Endothelial cell of umbilical vein (primary cell): Measurements from ENCODE around the gene CIAO3. TPM values are rescaled to one million over a fixed set of nuclear protein-coding genes. Genes with fewer than 3 reads are reported as not detected.

Experiments used
- BruUV-seq: library from RNA; stranded (reverse); fragments of 400-500 nt; replicated peaks from 2 replicates; lab custom pipeline; 2021; lab: Mats Ljungman, UMichigan
- CTCF ChIA-PET: fragments of 300-600, 350-600 bp; sonication (Branson Sonifier 250); formaldehyde crosslinking; loops from one replicate; lab custom pipeline; 2021; ENCODE audit warnings: antibody characterized with exemption, inconsistent platforms; lab: Charles Lee
- POLR2A ChIA-PET: fragments of 300-600, 350-600 bp; sonication (Branson Sonifier 250); formaldehyde crosslinking; loops from one replicate; lab custom pipeline; 2021; ENCODE audit warnings: antibody characterized with exemption, inconsistent platforms; lab: Charles Lee
- DNase-seq: peaks from one replicate; pipeline ENCODE4 v3.0.0-alpha.2; 2011; ENCODE audit warnings: low read depth, low spot score
- FAIRE-seq: peaks from 2 replicates; lab custom pipeline; 2011; peaks lifted over from hg19 to GRCh38; lab: Jason Lieb, UNC
- H2AFZ ChIP-seq: 2 replicates; pipeline ENCODE4 v1.6.0; 2012; ENCODE audit warnings: low read depth, low read length, control low read depth, inconsistent platforms
- H3K27ac ChIP-seq: 2 replicates; pipeline ENCODE4 v1.5.1; 2011; ENCODE audit warnings: low read depth, mild to moderate bottlenecking, control low read depth, low read length, moderate library complexity; ENCODE audit not compliant: insufficient read depth
- H3K27me3 ChIP-seq, 2 experiments: 2 replicates each; pipeline versions ENCODE4 v1.6.0 to v1.6.1; 2011; ENCODE audit warnings: low read length in 2 of 2, mixed read lengths in 1 of 2; ENCODE audit not compliant: control insufficient read depth in 2 of 2, insufficient read depth in 2 of 2
- H3K36me3 ChIP-seq, 2 experiments: 2 replicates in 1 of 2; 3 replicates in 1 of 2; pipeline ENCODE4 v1.5.1; 2011; ENCODE audit warnings: low read length in 2 of 2, mild to moderate bottlenecking in 1 of 2, moderate library complexity in 1 of 2; ENCODE audit not compliant: control insufficient read depth in 2 of 2, insufficient read depth in 2 of 2; ENCODE audit errors: extremely low read depth in 1 of 2
- H3K4me1 ChIP-seq: 3 replicates; pipeline ENCODE4 v1.5.1; 2011; ENCODE audit warnings: mild to moderate bottlenecking, low read length; ENCODE audit not compliant: control insufficient read depth, insufficient read depth; ENCODE audit errors: extremely low read depth
- H3K4me2 ChIP-seq: 2 replicates; pipeline ENCODE4 v1.6.1; 2011; ENCODE audit warnings: low read length, control low read depth, mixed read lengths; ENCODE audit not compliant: insufficient read depth
- H3K4me3 ChIP-seq, 3 experiments: fragments of 200-600 bp in 1 of 3; sonication (generic), shearing (Covaris generic) in 1 of 3; replicated peaks in 1 of 3; 2 replicates each; pipeline ENCODE4 v1.5.1; 2011 to 2016; ENCODE audit warnings: control low read depth in 3 of 3, low read length in 3 of 3, mild to moderate bottlenecking in 2 of 3, inconsistent platforms in 1 of 3, low read depth in 1 of 3, moderate library complexity in 1 of 3; ENCODE audit not compliant: insufficient read depth in 1 of 3
- H3K79me2 ChIP-seq: 2 replicates; pipeline ENCODE4 v1.6.0; 2012; ENCODE audit warnings: low read length, inconsistent platforms; ENCODE audit not compliant: control insufficient read depth, insufficient read depth
- H3K9ac ChIP-seq: replicated peaks from 2 replicates; pipeline ENCODE3; 2011; ENCODE audit warnings: low read length, control low read depth; ENCODE audit not compliant: insufficient read depth; ENCODE audit errors: extremely low read depth
- H3K9me1 ChIP-seq: replicated peaks from 3 replicates; pipeline ENCODE4 v1.6.0; 2011; ENCODE audit warnings: mild to moderate bottlenecking, low read length; ENCODE audit not compliant: control insufficient read depth, insufficient read depth; ENCODE audit errors: extremely low read depth
- H3K9me3 ChIP-seq: replicated peaks from 2 replicates; pipeline ENCODE4 v1.5.1; 2012; ENCODE audit warnings: low read length, inconsistent platforms; ENCODE audit not compliant: control insufficient read depth, insufficient read depth
- H4K20me1 ChIP-seq: replicated peaks from 2 replicates; pipeline ENCODE3; 2011; ENCODE audit warnings: mild to moderate bottlenecking, low read length; ENCODE audit not compliant: control insufficient read depth, insufficient read depth; ENCODE audit errors: extremely low read depth
- EZH2 ChIP-seq: IDR thresholded peaks from 2 replicates; pipeline ENCODE4 v1.6.1; 2012; ENCODE audit warnings: borderline replicate concordance, low read depth, mild to moderate bottlenecking, moderate library complexity, low read length, inconsistent platforms; ENCODE audit not compliant: severe bottlenecking
- JUN ChIP-seq: IDR thresholded peaks from 2 replicates; pipeline ENCODE4 v1.6.1; 2011; ENCODE audit warnings: borderline replicate concordance, low read depth; ENCODE audit not compliant: insufficient read length, insufficient read depth
- MYC ChIP-seq: IDR thresholded peaks from one replicate; pipeline ENCODE4 v1.6.1; 2011; ENCODE audit warnings: mild to moderate bottlenecking, low read depth, low read length
- POLR2A ChIP-seq: IDR thresholded peaks from 2 replicates; pipeline ENCODE4 v1.6.1; 2012; ENCODE audit warnings: low read depth, mild to moderate bottlenecking, control low read depth, low read length
- dilution Hi-C: fragments of 300-500 bp; cut with MboI; formaldehyde crosslinking; loops from one replicate; pipeline ENCODE4 v1.15.0; 2019; ENCODE audit warnings: low sequenced_read_pairs; ENCODE audit not compliant: extremely low pct_ligation_motif_present
- intact Hi-C: fragments of 100-400 bp; cut with micrococcal nuclease; formaldehyde crosslinking; loops from one replicate; pipeline ENCODE4 v1.10.0; 2022
- polyA plus RNA-seq, 4 experiments: library from polyadenylated mRNA; depleted of rRNA in 3 of 4; stranded (reverse) in 3 of 4; unstranded in 1 of 4; fragments of >200 nt; gene quantifications; 2 replicates each; pipeline versions ENCODE4 v1.2.1 to v1.2.3, GENCODE V29; 2011 to 2012; ENCODE audit warnings: missing spikeins in 1 of 4
- total RNA-seq: library from RNA; stranded (reverse); gene quantifications from 2 replicates; pipeline ENCODE4 v1.2.3, GENCODE V29; 2021
- TF ChIP-seq, protein P1 (sequence below), 2 donors: IDR thresholded peaks; 1 replicate in 1 of 2; 2 replicates in 1 of 2; pipeline ENCODE4 v1.5.1; 2011; ENCODE audit warnings: low read length in 2 of 2, mild to moderate bottlenecking in 2 of 2, moderate library complexity in 2 of 2, control low read depth in 1 of 2, inconsistent platforms in 1 of 2, low read depth in 1 of 2; ENCODE audit not compliant: insufficient read depth in 1 of 2; ENCODE audit errors: extremely low read depth in 1 of 2

CIAO3 gene
- total and polyA plus RNA-seq, 2 donors (not counting 3 experiments of a cell fraction or from before 2014, with no cell fraction given) = 23.1 to 33.8 TPM

- no peak overlapping the region for H3K27ac ChIP-seq
- H2AFZ ChIP-seq = no peak overlapping the region
- dilution Hi-C loops (no loop called here), intact Hi-C loops (no loop called here)
- no TSS peak for BruUV-seq
- H3K4me2 ChIP-seq = no peak overlapping the region
- H3K9ac ChIP-seq = no peak overlapping the region
- no peak overlapping the region for H3K4me3 ChIP-seq
- no peaks in the 10 kb centered on the region for H3K9me1 ChIP-seq
- H3K9me3 ChIP-seq = no peaks in the 10 kb centered on the region
- ChIA-PET CTCF (interaction anchor here (0.7 to 2.4 kb wide), 7 partner anchors 9 to 396 kb away, joined by 3 to 8 read pairs (median 5); partner anchors contain the start of genes METRN and STUB1), POLR2A (interaction anchor here (0.9 kb wide), 1 partner anchor 15 kb away, joined by 3 read pairs; the partner anchor contains the start of gene ANTKMT)
- H4K20me1 ChIP-seq = no peaks in the 10 kb centered on the region
- peaks cover 32 to 33% of the 10 kb centered on the region in 2 experiments for H3K27me3 ChIP-seq
- no peaks in the 10 kb centered on the region for H3K4me1 ChIP-seq
- DNase-seq = no peak
- FAIRE-seq = no peak
- peak; percentile 70 for TF ChIP-seq EZH2
- TF ChIP-seq POLR2A = no peak
- H3K79me2 ChIP-seq = no peaks in the 10 kb centered on the region
- no peaks in the 10 kb centered on the region for H3K36me3 ChIP-seq
Measured at GRCh38 chr16:706189-707061, 34.4 kb downstream of the CIAO3 start.

- no peak for DNase-seq
- Histone ChIP-seq H3K9me1 (no peaks in the 10 kb centered on the region), H3K4me2 (no peak within 1 kb of the TSS), H3K9me3 (no peaks in the 10 kb centered on the region), H3K79me2 (no peaks in the 10 kb centered on the region), H2AFZ (no peak within 1 kb of the TSS), H3K4me3 (no peak within 1 kb of the TSS), H3K9ac (no peak within 1 kb of the TSS), H3K36me3 (no peaks in the 10 kb centered on the region), H3K4me1 (no peaks in the 10 kb centered on the region), H4K20me1 (no peaks in the 10 kb centered on the region), H3K27me3 (peaks cover 38 to 39% of the 10 kb centered on the region in 2 experiments), H3K27ac (no peak within 1 kb of the TSS)
- TF ChIP-seq EZH2 (peak; percentile 8), MYC (no peak), JUN (no peak)
- TF ChIP-seq, protein P1, sequence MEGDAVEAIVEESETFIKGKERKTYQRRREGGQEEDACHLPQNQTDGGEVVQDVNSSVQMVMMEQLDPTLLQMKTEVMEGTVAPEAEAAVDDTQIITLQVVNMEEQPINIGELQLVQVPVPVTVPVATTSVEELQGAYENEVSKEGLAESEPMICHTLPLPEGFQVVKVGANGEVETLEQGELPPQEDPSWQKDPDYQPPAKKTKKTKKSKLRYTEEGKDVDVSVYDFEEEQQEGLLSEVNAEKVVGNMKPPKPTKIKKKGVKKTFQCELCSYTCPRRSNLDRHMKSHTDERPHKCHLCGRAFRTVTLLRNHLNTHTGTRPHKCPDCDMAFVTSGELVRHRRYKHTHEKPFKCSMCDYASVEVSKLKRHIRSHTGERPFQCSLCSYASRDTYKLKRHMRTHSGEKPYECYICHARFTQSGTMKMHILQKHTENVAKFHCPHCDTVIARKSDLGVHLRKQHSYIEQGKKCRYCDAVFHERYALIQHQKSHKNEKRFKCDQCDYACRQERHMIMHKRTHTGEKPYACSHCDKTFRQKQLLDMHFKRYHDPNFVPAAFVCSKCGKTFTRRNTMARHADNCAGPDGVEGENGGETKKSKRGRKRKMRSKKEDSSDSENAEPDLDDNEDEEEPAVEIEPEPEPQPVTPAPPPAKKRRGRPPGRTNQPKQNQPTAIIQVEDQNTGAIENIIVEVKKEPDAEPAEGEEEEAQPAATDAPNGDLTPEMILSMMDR (IDR thresholded peaks at IDR 0.05; ENCODE audit: extremely low read depth in 1 of 2, insufficient read depth in 1 of 2, low read depth in 1 of 2, low read length in 2 of 2) = no peak
- ChIA-PET CTCF (interaction anchor here (1.3 kb wide), 1 partner anchor 10 kb away, joined by 5 read pairs; the partner anchor contains the start of gene METRN), POLR2A (interaction anchor here (0.6 kb wide), 1 partner anchor 363 kb away, joined by 6 read pairs; no protein-coding TSS in a partner anchor)
- intact Hi-C loops (no loop called here), dilution Hi-C loops (no loop called here)
- FAIRE-seq = no peak
- BruUV-seq = no TSS peak
Measured at GRCh38 chr16:705431-706188, 35.2 kb downstream of the CIAO3 start, which contains the start of gene FBXL16. Gene FBXL16, minus strand, starts transcription at chr16:705801. Its CDS starts 8,396 bp downstream, at chr16:697405.
